Activated CD8-positive, alpha-beta T cell treated with anti-CD3 and anti-CD28 coated beads, Interleukin-2, amount 10 ng/mL, durations not matched to agents 7 days and 5 days (primary cell): Measurements from ENCODE around the gene OSBPL2. TPM values are rescaled to one million over a fixed set of nuclear protein-coding genes. Genes with fewer than 3 reads are reported as not detected.

Experiments used
- ATAC-seq: fragments of 150-1000 bp; cut with Tn5 transposase; one replicate; pipeline ENCODE4 v1.10.0; 2021; ENCODE audit warnings: moderate library complexity
- CTCF ChIA-PET: fragments of 350-600 bp; sonication (Branson Sonifier 250); formaldehyde crosslinking; loops from one replicate; lab custom pipeline; 2021; ENCODE audit warnings: antibody characterized with exemption; lab: Charles Lee
- POLR2A ChIA-PET: fragments of 350-600 bp; sonication (Branson Sonifier 250); formaldehyde crosslinking; loops from one replicate; lab custom pipeline; 2021; ENCODE audit warnings: antibody characterized with exemption; lab: Charles Lee
- DNase-seq: peaks from one replicate; pipeline ENCODE4 v3.0.0-alpha.2; 2020
- H3K27ac Mint-ChIP-seq: one replicate; pipeline ENCODE4 v1.8.0; 2021; ENCODE audit warnings: mild to moderate bottlenecking, mixed read lengths
- H3K27me3 Mint-ChIP-seq: one replicate; pipeline ENCODE4 v1.8.0; 2021; ENCODE audit warnings: low read depth, mixed read lengths
- H3K36me3 Mint-ChIP-seq: one replicate; pipeline ENCODE4 v1.8.0; 2021; ENCODE audit warnings: low read depth, mixed read lengths
- H3K4me1 Mint-ChIP-seq: one replicate; pipeline ENCODE4 v1.8.0; 2021; ENCODE audit warnings: low read depth, mixed read lengths
- H3K4me3 Mint-ChIP-seq: one replicate; pipeline ENCODE4 v1.8.0; 2021; ENCODE audit warnings: mild to moderate bottlenecking, mixed read lengths
- H3K9me3 Mint-ChIP-seq: one replicate; pipeline ENCODE4 v1.8.0; 2022; ENCODE audit warnings: mixed read lengths; ENCODE audit not compliant: insufficient read depth
- total RNA-seq, 2 experiments: library from RNA; stranded (reverse); gene quantifications; one replicate each; pipeline ENCODE4 v1.2.3, GENCODE V29; 2021

Gene OSBPL2
- total RNA-seq, 2 experiments from 2014 or later: 24.1 to 26.4 TPM

DNA sequence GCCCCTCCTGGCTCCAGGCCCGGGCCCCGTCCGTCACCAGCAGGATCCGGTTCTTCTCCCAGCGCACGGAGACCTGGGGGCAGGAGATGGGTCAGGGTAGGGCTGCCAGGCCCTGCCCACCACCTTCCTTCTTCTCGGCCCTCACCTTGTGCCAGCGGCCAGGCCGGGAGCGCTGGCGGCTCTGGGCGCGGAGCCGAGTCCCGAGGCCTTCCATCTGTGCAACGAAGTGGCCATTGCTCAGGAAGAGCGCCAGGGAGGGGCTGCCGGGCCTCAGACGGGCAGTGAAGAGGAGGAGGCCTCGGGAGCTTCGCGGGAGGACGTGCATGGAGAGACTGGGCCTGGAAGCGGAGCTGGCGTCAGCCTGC, 72.4 kb downstream of the OSBPL2 start:
- H3K4me1 Mint-ChIP-seq: no peaks in the 10 kb centered on the region
- H3K9me3 Mint-ChIP-seq: no peaks in the 10 kb centered on the region

GRCh38 chr20:62311150-62311549, 72.8 kb downstream of the OSBPL2 start:
- Mint-ChIP-seq H3K4me1 (no peaks in the 10 kb centered on the region), H3K4me3 (no peak overlapping the region)

More for the DNA sequence above, 72.4 kb downstream of the OSBPL2 start:
- Mint-ChIP-seq H3K36me3 (peaks cover 19% of the 10 kb centered on the region), H3K4me3 (no peak overlapping the region), H3K27me3 (no peaks in the 10 kb centered on the region), H3K27ac (no peak overlapping the region)
- ATAC-seq: no peak
- ChIA-PET CTCF (no interaction called here), POLR2A (no interaction called here)
- no peak for DNase-seq

DNA sequence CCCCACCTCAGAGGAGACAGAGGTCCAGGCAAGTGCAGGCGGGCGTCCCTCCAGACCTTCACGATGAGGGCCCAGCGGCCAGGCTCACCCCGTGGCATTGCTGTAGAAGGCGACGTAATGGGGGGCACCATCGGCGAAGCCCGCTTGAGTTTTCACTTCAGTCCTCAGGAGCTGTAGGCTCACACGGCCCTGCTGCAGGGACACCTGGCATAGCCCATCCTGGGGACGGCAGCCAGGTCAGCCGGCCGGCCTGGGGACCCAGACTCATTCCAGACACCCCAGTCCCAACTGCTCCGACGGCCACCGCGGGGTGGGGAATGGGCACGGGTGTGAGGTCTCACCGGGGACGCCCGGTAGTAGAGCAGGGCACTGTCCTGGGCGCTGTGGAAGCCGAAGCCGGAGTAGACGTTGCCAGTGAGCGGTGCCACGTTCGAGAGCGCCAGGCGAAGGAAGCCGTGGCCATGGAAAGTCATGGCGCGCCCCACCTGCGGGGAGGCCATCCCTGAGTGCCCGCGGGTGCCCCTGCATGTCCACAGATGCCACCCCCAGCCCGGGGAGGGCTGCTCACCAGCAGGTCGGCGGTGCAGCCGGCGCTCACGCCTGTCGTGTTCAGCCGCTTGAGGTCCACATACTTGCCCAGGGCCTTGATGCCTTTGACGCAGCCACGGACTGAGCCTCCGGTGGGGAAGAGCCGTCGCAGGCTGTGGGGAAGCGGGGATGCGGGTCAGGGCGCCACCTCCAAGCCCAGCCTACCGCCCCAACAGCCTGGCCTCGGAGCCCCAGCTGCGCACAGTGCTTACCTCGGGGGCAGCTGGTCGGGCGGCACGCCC, 73.7 kb downstream of the OSBPL2 start:
- no peak for DNase-seq
- Mint-ChIP-seq H3K4me1 (no peaks in the 10 kb centered on the region), H3K27me3 (no peaks in the 10 kb centered on the region), H3K36me3 (peaks cover 11% of the 10 kb centered on the region), H3K4me3 (no peak overlapping the region), H3K27ac (no peak overlapping the region), H3K9me3 (no peaks in the 10 kb centered on the region)
- ChIA-PET POLR2A (no interaction called here), CTCF (no interaction called here)
- ATAC-seq: no peak

More at GRCh38 chr20:62311150-62311549, 72.8 kb downstream of the OSBPL2 start:
- Mint-ChIP-seq H3K36me3 (peaks cover 16% of the 10 kb centered on the region), H3K9me3 (no peaks in the 10 kb centered on the region), H3K27ac (no peak overlapping the region), H3K27me3 (no peaks in the 10 kb centered on the region)
- ATAC-seq: no peak
- DNase-seq: no peak
- POLR2A ChIA-PET: no interaction called here
- CTCF ChIA-PET: no interaction called here

DNA sequence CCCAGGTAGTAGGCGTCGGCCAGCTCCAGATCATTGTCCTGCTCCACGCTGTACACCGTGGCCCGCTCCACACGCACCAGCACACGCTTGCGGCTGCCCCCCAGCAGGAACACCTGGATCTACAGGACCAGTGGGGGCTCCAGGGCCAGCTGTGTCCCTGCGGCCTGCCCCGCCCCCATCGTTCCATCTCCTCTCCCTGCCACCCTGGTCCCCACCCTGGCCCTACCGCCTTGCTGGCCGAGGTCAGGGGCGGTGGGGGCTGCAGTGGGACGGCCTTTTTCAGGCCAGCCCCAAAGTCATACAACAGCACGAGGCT, 74.3 kb downstream of the OSBPL2 start:
- Mint-ChIP-seq H3K4me1 (no peaks in the 10 kb centered on the region), H3K27ac (no peak overlapping the region), H3K4me3 (no peak overlapping the region), H3K36me3 (peaks cover 7% of the 10 kb centered on the region), H3K9me3 (no peaks in the 10 kb centered on the region), H3K27me3 (no peaks in the 10 kb centered on the region)
- no peak for DNase-seq
- no peak for ATAC-seq
- POLR2A ChIA-PET: no interaction called here
- CTCF ChIA-PET: no interaction called here

GRCh38 chr20:62313021-62313420, 74.7 kb downstream of the OSBPL2 start:
- Mint-ChIP-seq H3K36me3 (peaks cover 4% of the 10 kb centered on the region), H3K9me3 (no peaks in the 10 kb centered on the region), H3K27me3 (no peaks in the 10 kb centered on the region), H3K4me1 (no peaks in the 10 kb centered on the region), H3K27ac (no peak overlapping the region), H3K4me3 (no peak overlapping the region)
- DNase-seq (no peak), ATAC-seq (no peak)
- POLR2A ChIA-PET: no interaction called here
- CTCF ChIA-PET: no interaction called here

DNA sequence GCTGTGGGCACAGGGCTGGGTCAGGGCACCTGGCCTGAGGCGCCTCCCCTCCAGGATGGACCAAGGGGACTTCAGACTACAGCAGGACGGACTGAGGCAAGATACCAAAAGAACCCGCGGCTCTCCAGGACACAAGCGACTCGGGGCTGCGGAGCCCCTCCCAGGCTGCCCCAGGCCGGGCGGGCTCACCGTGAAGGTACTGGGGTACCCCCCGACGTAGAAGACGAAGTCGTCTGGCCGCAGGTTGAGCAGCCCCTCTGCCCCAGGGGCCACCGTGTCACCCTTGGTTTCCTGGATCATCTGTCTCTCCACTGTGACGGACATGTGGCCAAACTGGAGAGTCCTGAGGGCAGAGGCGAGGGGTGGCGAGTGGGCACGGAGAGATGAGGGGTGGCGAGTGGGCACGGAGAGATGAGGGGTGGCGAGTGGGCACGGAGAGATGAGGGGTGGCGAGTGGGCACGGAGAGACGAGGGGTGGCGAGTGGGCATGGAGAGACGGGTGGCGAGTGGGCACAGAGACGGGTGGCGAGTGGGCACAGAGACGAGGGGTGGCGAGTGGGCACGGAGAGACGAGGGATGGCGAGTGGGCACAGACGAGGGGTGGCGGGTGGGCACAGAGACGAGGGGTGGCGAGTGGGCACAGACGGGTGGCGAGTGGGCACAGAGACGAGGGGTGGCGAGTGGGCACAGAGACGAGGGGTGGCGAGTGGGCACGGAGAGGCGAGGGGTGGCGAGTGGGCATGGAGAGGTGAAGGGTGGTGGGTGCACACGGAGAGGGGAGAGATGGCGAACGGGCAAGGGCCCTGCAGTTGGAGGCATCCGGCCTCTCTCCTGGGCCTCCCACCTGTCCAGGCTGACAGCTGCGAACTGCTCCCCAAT, 75.4 kb downstream of the OSBPL2 start:
- Mint-ChIP-seq H3K4me3 (no peak overlapping the region), H3K27me3 (no peaks in the 10 kb centered on the region), H3K27ac (no peak overlapping the region), H3K36me3 (peaks cover 3% of the 10 kb centered on the region), H3K4me1 (no peaks in the 10 kb centered on the region), H3K9me3 (no peaks in the 10 kb centered on the region)
- DNase-seq (no peak), ATAC-seq (no peak)
- ChIA-PET CTCF (no interaction called here), POLR2A (no interaction called here)

GRCh38 chr20:62314339-62314638, 76.0 kb downstream of the OSBPL2 start:
- Mint-ChIP-seq H3K36me3 (no peaks in the 10 kb centered on the region), H3K27me3 (no peaks in the 10 kb centered on the region)
- CTCF ChIA-PET: no interaction called here

DNA sequence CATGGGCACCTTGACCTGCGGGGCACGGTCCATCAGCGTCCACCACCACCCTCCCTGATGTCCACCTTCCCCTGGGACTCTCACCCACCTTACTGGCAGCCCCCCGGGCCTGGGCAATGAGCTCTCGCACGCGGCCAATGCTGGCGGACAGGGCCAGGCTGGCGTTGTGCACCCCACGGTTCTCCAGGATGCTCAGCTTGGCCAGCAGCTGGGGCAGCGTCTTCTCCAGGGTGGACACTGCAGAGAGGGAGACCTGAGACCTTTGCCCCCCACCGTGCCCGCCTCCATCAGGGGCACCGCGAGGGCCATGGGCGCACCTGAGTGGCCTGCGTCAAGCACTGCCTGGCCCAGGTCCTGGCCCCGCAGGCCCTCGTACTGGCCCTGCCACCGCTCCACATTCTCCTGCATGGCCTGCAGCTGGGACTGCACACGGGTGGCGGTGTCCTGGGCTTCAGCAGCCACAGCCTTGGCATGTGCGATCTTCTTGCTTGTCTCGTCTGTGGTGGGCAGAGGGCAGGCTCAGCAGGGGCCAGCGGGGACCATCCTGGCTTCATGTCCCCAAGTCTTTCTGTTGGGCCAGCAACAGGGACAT, 76.5 kb downstream of the OSBPL2 start:
- ChIA-PET POLR2A (no interaction called here), CTCF (no interaction called here)
- H3K4me1 Mint-ChIP-seq: no peaks in the 10 kb centered on the region
- no peak overlapping the region for H3K4me3 Mint-ChIP-seq
- no peak for DNase-seq
- no peaks in the 10 kb centered on the region for H3K36me3 Mint-ChIP-seq
- H3K27ac Mint-ChIP-seq: no peak overlapping the region
- H3K9me3 Mint-ChIP-seq: no peaks in the 10 kb centered on the region
- ATAC-seq: no peak
- H3K27me3 Mint-ChIP-seq: no peaks in the 10 kb centered on the region

More at GRCh38 chr20:62314339-62314638, 76.0 kb downstream of the OSBPL2 start:
- Mint-ChIP-seq H3K4me3 (no peak overlapping the region), H3K27ac (no peak overlapping the region), H3K9me3 (no peaks in the 10 kb centered on the region), H3K4me1 (no peaks in the 10 kb centered on the region)
- no peak for ATAC-seq
- DNase-seq: no peak
- POLR2A ChIA-PET: no interaction called here

- H3K27me3 Mint-ChIP-seq: no peaks in the 10 kb centered on the region
- H3K27ac Mint-ChIP-seq: no peak overlapping the region
- no peaks in the 10 kb centered on the region for H3K36me3 Mint-ChIP-seq
- POLR2A ChIA-PET: no interaction called here
- no peaks in the 10 kb centered on the region for H3K4me1 Mint-ChIP-seq
- no peaks in the 10 kb centered on the region for H3K9me3 Mint-ChIP-seq
- no peak overlapping the region for H3K4me3 Mint-ChIP-seq
- ATAC-seq: no peak
- CTCF ChIA-PET: no interaction called here
- no peak for DNase-seq
These were observed 77.5 kb downstream of the OSBPL2 start for GRCh38 chr20:62315773-62316172.

GRCh38 chr20:62316331-62317166, 78.2 kb downstream of the OSBPL2 start:
- Mint-ChIP-seq H3K36me3 (no peaks in the 10 kb centered on the region), H3K9me3 (no peaks in the 10 kb centered on the region), H3K27me3 (no peaks in the 10 kb centered on the region), H3K4me1 (no peaks in the 10 kb centered on the region), H3K27ac (no peak overlapping the region), H3K4me3 (no peak overlapping the region)
- ChIA-PET CTCF (no interaction called here), POLR2A (no interaction called here)
- ATAC-seq: no peak
- no peak for DNase-seq

DNA sequence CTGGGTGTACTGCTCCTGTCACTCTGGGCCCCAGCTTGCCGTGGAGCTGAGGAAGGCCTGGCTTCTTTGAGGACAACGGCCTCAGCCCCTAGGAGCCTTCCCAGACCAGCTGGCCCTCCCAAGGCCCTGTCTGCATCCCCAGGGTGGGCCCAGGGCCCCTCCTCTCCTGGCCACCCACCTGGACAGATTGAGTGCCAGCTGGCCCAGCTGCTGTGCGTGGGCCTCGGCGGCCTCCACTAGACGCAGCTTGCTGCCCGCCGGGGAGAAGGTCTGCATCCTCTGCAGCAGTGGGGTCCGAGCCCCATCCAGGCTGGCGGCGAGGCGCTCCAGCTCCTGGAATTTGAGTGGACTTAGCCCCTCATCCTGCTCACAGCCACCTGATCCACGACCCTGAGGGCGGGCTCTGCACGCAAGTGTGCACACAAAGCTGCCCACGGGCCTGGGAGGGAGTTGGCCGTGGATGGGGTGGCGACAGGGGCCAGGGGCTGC, 78.9 kb downstream of the OSBPL2 start:
- H3K9me3 Mint-ChIP-seq: no peaks in the 10 kb centered on the region

More for the DNA sequence above, 78.9 kb downstream of the OSBPL2 start:
- no peak for DNase-seq
- ChIA-PET CTCF (no interaction called here), POLR2A (no interaction called here)
- H3K36me3 Mint-ChIP-seq: no peaks in the 10 kb centered on the region
- no peaks in the 10 kb centered on the region for H3K27me3 Mint-ChIP-seq
- no peak overlapping the region for H3K27ac Mint-ChIP-seq
- H3K4me3 Mint-ChIP-seq: no peak overlapping the region
- ATAC-seq: no peak
- H3K4me1 Mint-ChIP-seq: no peaks in the 10 kb centered on the region
